Mesodermal cell (in vitro differentiated cells): Measurements from ENCODE around the gene TGFBR2.

Source experiments
- H3K27ac ChIP-seq: 2 replicates; pipeline ENCODE4 v1.7.0; 2013; ENCODE audit warnings: mild to moderate bottlenecking, low read depth, low read length, moderate library complexity; ENCODE audit not compliant: severe bottlenecking
- H3K36me3 ChIP-seq: 2 replicates; pipeline ENCODE4 v1.7.1; 2013; ENCODE audit warnings: mild to moderate bottlenecking, low read length, moderate library complexity; ENCODE audit not compliant: control insufficient read depth, insufficient read depth
- H3K4me1 ChIP-seq: one replicate; pipeline ENCODE4 v1.7.1; 2013; ENCODE audit warnings: mild to moderate bottlenecking, low read length; ENCODE audit not compliant: insufficient read depth, control insufficient read depth, poor library complexity, severe bottlenecking
- H3K4me3 ChIP-seq: 2 replicates; pipeline ENCODE4 v1.7.0; 2013; ENCODE audit warnings: low read length, control low read depth, mild to moderate bottlenecking; ENCODE audit not compliant: insufficient read depth, poor library complexity, severe bottlenecking; ENCODE audit errors: extremely low read depth
- H3K9me3 ChIP-seq: 2 replicates; pipeline ENCODE4 v1.7.1; 2013; ENCODE audit warnings: mild to moderate bottlenecking, low read length, moderate library complexity; ENCODE audit not compliant: control insufficient read depth
- WGBS, 2 experiments: methylation state at CpG; one replicate each; pipeline ENCODE4 v1.1.5; 2013; ENCODE audit warnings: missing lambda C conversion rate in 2 of 2; ENCODE audit not compliant: insufficient coverage in 2 of 2; 5-methylcytosine and 5-hydroxymethylcytosine counted together

Gene TGFBR2

DNA sequence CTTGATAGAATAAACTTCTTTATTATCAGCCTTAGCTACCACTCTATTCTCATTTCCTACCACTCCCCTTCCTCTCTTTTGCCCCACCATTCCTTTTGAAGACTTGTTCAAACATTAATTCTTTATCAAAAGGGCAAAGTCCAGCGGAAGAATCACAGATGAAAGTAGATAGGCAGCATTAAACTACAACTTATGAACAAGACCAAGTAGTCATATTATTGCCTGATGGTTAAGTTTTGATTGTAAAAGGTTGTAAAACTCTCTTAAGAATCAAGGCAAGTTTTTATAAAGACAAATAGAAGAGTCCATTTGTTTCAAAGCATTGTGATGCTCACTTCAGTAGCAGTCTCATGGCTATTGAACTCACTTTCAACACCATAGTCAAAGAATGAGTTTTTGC is 22.4 kb upstream of the TGFBR2 start:
- no peaks in the 10 kb centered on the region for H3K36me3 ChIP-seq
- H3K9me3 ChIP-seq: no peaks in the 10 kb centered on the region
- no CpG with 5 or more reads among the region's 1 CpG for WGBS, 2 experiments
- no peak overlapping the region for H3K4me3 ChIP-seq
- H3K27ac ChIP-seq: no peak overlapping the region
- H3K4me1 ChIP-seq: no peaks in the 10 kb centered on the region

DNA sequence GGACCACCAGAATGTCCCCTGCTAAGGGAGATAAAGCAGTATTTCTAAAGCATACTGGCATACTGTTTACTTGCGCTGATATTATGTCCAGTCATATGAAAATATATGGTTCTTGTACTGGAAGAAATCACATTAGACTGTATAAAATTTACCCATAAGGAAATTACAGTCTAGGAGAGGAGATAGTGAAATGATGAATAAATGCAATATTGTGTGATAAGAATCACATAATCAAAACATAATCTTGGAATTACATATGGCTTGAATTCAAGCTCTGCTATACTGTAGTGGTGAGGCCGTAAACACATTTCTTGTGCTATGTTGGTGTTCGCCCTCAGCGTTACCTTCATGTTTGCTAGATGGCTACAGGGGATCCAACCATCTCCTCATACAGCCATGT is 20.7 kb upstream of the TGFBR2 start:
- Histone ChIP-seq H3K9me3 (no peaks in the 10 kb centered on the region), H3K4me3 (no peak overlapping the region), H3K27ac (no peak overlapping the region), H3K36me3 (no peaks in the 10 kb centered on the region), H3K4me1 (no peaks in the 10 kb centered on the region)
- 100% methylated on average over 1 of the region's 4 CpGs; no CpG with 5 or more reads in 1 of the 2 experiments for WGBS, 2 experiments

DNA sequence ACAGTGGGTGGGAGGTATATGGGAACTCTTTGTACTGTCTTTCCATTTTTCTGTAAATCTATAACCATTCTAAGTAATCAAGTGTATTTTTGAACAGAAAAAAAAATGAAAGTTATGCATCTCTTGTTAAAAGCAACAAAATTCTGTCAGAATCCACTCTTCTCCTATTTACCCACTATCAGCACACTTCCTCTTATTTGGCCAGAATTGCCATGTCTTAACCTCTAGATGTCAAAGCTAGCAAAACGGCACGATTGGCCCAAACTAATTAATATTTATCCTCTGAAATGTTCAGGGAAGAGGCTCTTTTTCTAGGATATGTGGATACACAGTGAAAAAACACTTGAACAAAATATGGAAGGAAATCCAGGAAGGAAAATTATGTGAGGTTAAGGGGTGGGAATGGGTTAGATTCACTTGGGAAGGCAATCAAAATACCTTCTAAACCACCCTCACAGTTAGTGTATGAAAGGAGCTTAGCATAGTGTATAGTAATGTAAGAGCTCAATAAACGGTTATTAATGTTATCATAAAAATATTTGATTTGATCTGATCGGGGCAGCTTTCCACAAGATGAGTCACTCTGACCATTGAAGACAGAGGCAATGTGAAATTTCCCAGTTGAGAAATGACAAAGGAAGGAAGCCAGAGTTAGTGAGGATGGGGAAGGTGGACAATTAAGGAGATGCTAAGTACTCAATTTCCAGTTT is 20.1 kb upstream of the TGFBR2 start:
- Histone ChIP-seq H3K27ac (no peak overlapping the region), H3K4me3 (no peak overlapping the region), H3K36me3 (no peaks in the 10 kb centered on the region), H3K9me3 (no peaks in the 10 kb centered on the region), H3K4me1 (no peaks in the 10 kb centered on the region)
- WGBS, 2 experiments: 84 to 92% methylated on average over 2 of the region's 4 CpGs

DNA sequence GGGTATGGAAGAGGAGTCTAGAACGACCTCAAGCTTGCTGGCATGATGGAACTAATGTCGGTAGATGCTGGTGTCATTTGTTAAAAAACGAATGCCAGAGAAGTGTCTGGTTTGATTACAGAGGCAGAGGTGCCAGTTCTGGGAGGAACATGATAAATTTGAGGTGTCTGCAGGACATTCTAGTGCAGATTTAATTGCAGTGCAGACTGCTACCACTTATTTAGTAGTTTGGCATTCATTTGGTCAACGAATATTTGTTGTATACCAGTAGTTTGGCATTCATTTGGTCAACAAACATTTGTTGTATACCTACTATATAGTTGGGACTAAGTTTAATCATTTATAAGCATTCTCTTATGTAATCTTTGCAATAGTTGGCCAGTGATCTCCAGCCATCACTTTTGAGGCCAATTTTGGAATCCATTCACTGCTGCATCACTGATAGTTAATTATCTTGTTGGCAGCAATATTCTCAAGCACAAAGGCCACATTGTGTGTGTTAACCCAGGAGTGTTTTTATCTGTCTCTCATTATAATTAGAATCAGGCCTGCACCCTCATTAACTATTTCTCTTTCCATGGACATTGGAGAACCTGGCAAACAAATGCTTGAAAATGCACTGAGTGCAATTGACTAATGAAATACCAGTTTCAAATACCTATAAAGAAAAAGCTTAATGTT is 19.5 kb upstream of the TGFBR2 start:
- Histone ChIP-seq H3K9me3 (no peaks in the 10 kb centered on the region), H3K27ac (no peak overlapping the region), H3K4me3 (no peak overlapping the region), H3K36me3 (no peaks in the 10 kb centered on the region), H3K4me1 (no peaks in the 10 kb centered on the region)
- 86 to 93% methylated on average over 3 to 4 of the region's 4 CpGs for WGBS, 2 experiments

DNA sequence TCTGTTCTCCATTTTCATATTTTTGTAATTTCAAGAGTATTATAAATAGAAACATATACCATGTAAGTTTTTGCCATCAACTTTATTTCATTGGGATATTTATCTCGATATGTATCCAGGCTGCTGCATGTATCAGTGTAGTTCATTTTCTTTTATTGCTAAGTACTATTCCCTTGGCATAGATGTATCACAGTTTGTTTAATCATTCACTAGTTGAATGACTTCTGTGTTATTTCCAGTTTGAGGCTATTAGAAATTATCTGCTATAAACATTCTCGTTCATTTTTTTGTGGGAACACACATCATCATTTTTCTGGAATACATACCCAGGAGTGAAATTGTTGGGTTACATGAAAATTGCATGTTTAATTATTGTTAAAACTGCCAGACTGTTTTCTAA is 18.5 kb upstream of the TGFBR2 start:
- H3K4me1 ChIP-seq: no peaks in the 10 kb centered on the region
- H3K9me3 ChIP-seq: no peaks in the 10 kb centered on the region
- no peak overlapping the region for H3K4me3 ChIP-seq
- WGBS, 2 experiments: no CpG with 5 or more reads among the region's 2 CpGs
- H3K36me3 ChIP-seq: no peaks in the 10 kb centered on the region
- H3K27ac ChIP-seq: no peak overlapping the region

DNA sequence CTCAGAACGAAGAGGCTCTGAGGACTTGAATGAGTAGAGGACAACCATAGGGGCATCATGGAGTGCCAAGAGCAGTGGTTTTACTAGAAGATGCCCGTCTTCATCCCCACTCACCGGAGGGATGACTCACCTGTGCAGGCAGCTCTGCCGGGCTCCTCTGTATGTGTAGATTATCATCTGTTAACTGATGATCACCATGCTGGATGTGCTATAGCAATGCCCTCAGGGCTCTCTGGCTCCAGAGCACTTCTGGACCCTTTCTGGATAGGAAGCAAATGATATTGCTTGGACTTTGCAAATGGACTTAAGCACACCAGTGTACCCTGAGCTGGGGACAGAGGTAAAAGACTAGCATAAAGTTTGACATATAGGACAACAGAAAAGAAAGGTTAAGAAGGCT is 10.2 kb upstream of the TGFBR2 start:
- 100% methylated on average over 1 to 2 of the region's 4 CpGs for WGBS, 2 experiments
- no peaks in the 10 kb centered on the region for H3K36me3 ChIP-seq
- H3K9me3 ChIP-seq: no peaks in the 10 kb centered on the region
- no peak overlapping the region for H3K27ac ChIP-seq
- peaks cover 4% of the 10 kb centered on the region for H3K4me1 ChIP-seq
- H3K4me3 ChIP-seq: no peak overlapping the region

DNA sequence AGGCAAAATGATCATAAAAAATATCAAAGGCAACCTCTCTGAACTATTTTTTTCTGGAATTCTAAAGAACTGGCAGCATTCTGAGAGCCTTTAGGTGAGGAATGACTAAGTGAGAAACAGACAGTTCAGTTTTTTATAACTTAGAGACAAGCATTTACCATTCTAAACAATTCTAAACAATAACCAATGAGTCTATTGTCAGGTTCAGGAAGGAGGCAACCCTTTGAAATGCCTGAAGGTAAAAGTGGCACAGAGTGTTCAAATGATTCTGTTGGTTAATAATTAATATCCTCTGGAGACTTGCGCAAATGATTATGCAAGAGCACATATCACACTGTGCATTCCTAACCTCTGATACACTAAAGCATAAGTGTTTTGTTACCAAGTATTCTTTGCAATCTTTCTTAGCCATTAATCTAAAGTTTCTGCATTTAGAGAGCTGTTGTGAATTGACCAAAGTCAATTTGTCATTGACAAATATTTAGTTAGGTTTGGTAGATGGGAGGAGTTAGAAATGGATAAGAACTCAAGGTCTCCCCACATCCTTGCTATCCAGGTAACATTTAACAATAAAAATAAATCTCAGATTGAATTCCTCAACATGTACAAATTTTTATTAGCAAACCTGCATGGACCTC is 9.2 kb upstream of the TGFBR2 start:
- Histone ChIP-seq H3K27ac (no peak overlapping the region), H3K36me3 (no peaks in the 10 kb centered on the region), H3K4me1 (peaks cover 4% of the 10 kb centered on the region), H3K4me3 (no peak overlapping the region), H3K9me3 (no peaks in the 10 kb centered on the region)
- no CpG with 5 or more reads among the region's 1 CpG for WGBS, 2 experiments

DNA sequence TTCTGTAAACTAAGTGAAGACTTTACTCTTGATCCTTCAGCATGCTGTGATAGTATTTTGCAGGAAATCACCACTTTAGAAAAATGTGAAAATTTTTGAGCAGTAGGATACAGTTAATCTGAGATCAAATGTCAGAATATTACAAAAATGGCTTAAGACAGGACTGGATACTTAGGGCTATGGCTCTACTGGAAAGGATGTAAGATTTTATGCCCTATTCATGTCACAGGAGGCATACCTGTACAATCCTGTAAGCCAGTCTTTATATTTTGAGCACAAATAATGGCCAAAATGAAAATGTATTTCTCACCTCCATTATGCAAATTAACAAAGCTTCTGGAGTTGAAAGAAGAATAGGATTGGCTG is 8.6 kb upstream of the TGFBR2 start:
- Histone ChIP-seq H3K27ac (no peak overlapping the region), H3K4me3 (no peak overlapping the region), H3K9me3 (no peaks in the 10 kb centered on the region), H3K36me3 (no peaks in the 10 kb centered on the region), H3K4me1 (peaks cover 4% of the 10 kb centered on the region)

DNA sequence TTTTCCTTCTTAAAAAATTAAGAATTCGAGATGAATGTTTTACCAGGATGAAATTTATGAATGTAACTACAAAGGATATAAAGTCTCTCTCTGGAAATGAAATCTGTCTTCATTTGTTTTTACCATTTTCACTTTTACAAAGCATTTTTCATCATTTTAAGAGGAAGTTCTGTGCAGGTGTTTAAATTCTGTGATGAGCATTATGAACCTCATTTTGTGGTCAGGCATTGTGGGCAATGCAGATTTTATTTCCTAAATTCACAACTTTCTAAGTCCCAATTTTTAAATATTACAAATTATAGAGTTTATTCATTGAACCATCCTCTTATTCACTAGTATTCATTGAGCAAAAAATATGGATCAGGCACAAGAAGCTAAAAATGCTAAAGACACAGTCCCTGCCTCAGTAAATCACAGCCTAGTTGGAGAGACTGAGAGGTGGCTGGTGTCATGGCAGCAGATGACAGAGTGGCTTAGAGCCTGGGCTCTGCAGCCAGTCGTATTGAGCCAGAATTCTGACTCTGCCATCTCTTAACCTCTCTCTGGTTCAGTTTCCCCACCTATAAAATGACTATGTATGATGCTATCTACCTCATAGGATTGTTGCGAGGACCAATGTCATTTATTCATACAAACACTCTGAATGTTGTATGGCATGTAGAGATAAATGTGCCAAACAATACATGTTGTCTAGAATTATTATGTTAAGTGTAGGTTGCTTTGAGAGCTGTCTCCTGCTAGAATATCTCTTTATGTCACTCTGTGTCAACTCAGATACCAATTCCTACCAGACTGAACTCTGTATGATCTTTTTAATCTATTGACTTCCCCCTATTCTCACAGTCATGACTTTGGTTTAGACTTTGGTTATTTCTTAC is 7.5 kb upstream of the TGFBR2 start:
- 83% methylated on average over 1 of the region's 3 CpGs; no CpG with 5 or more reads in 1 of the 2 experiments for WGBS, 2 experiments
- Histone ChIP-seq H3K4me1 (peaks cover 6% of the 10 kb centered on the region), H3K4me3 (no peak overlapping the region), H3K27ac (no peak overlapping the region), H3K9me3 (no peaks in the 10 kb centered on the region), H3K36me3 (no peaks in the 10 kb centered on the region)

DNA sequence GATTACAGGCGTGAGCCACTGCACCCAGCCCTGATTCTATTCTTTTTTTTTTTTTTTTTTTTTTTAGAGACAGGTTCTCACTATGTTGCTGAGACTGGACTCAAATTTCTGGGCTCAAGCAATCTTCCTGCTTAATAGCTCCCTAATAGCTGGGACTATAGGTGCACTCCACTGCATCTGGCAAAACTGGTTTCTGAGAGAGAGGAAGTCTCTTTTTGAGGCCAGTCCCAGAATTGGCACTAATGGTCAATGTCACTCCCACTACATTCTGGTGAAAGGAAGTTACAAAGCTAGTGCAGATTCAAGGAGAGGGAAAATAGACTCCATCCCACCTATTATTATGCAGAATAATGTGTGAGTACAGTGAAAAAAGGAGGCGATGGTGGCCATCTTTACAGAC is 5.8 kb upstream of the TGFBR2 start:
- WGBS, 2 experiments: no CpG with 5 or more reads among the region's 2 CpGs
- no peak overlapping the region for H3K4me3 ChIP-seq
- no peaks in the 10 kb centered on the region for H3K36me3 ChIP-seq
- no peaks in the 10 kb centered on the region for H3K9me3 ChIP-seq
- peaks cover 12% of the 10 kb centered on the region for H3K4me1 ChIP-seq
- H3K27ac ChIP-seq: no peak overlapping the region
